Gastroesophageal sphincter (tissue), 4 donors: ENCODE data around the gene TRMT44. TPM values are rescaled to one million over a fixed set of nuclear protein-coding genes. Genes with fewer than 3 reads are reported as not detected.

Experiments used
- ATAC-seq: fragments of 150-250 bp; one replicate; pipeline ENCODE4 v1.9.1; 2016; ENCODE audit warnings: mild to moderate bottlenecking, moderate library complexity
- H3K27ac ChIP-seq, 4 donors: fragments of 200-600 bp; sonication (generic) in 3 of 4; 1 replicate in 3 of 4; 2 replicates in 1 of 4; pipeline ENCODE4 v1.5.1; 2016 to 2019
- H3K27me3 ChIP-seq: fragments of 200-600 bp; sonication (generic); one replicate; pipeline ENCODE4 v1.5.1; 2019
- H3K36me3 ChIP-seq, 2 donors: fragments of 200-600 bp; sonication (generic); one replicate each; pipeline ENCODE4 v1.5.1; 2019; ENCODE audit warnings: control low read depth in 1 of 2
- H3K4me1 ChIP-seq, 3 donors: fragments of 200-600 bp; sonication (generic); 1 replicate in 2 of 3; 2 replicates in 1 of 3; pipeline ENCODE4 v1.5.1; 2016 to 2019; ENCODE audit warnings: control low read depth in 2 of 3
- H3K4me3 ChIP-seq, 2 donors: fragments of 200-600 bp; sonication (generic); one replicate each; pipeline ENCODE4 v1.5.1; 2019; ENCODE audit warnings: mild to moderate bottlenecking in 1 of 2, moderate library complexity in 1 of 2
- H3K9me3 ChIP-seq, 3 donors: fragments of 200-600 bp; sonication (generic); one replicate each; pipeline ENCODE4 v1.5.1; 2017 to 2019; ENCODE audit warnings: control low read depth in 2 of 3
- EP300 ChIP-seq: sonication (generic); formaldehyde crosslinking; IDR thresholded peaks from one replicate; pipeline ENCODE4 v1.6.1; 2017; ENCODE audit warnings: antibody characterized with exemption, mild to moderate bottlenecking
- POLR2A ChIP-seq, 2 donors: fragments of 450-650 bp; IDR thresholded peaks; one replicate each; pipeline ENCODE4 v1.6.1; 2017; ENCODE audit warnings: antibody characterized with exemption in 2 of 2, mild to moderate bottlenecking in 2 of 2, moderate library complexity in 1 of 2
- POLR2AphosphoS5 ChIP-seq: sonication (generic); formaldehyde crosslinking; IDR thresholded peaks from one replicate; pipeline ENCODE4 v1.6.1; 2017; ENCODE audit warnings: antibody characterized with exemption
- WGBS, 2 donors: methylation state at CpG; one replicate each; pipeline ENCODE4 v1.1.5; 2018; ENCODE audit warnings: low coverage in 1 of 2; 5-methylcytosine and 5-hydroxymethylcytosine counted together
- total RNA-seq, 4 donors: library from RNA; depleted of rRNA; stranded (reverse); fragments of >200 nt; gene quantifications; one replicate each; pipeline ENCODE4 v1.1.0, GENCODE V29; 2016
- TF ChIP-seq, protein P1 (sequence below), 4 experiments: fragments of 200-600 bp in 2 of 4; fragments of 450-650 bp in 2 of 4; sonication (generic) in 1 of 4; IDR thresholded peaks; one replicate each; pipeline ENCODE4 v1.5.1; 2017 to 2019; ENCODE audit warnings: antibody characterized with exemption in 4 of 4, mild to moderate bottlenecking in 2 of 4, moderate library complexity in 2 of 4

Gene TRMT44
- total RNA-seq, 4 donors from 2014 or later, result 12.0 to 27.9 (median 20.9) TPM

DNA sequence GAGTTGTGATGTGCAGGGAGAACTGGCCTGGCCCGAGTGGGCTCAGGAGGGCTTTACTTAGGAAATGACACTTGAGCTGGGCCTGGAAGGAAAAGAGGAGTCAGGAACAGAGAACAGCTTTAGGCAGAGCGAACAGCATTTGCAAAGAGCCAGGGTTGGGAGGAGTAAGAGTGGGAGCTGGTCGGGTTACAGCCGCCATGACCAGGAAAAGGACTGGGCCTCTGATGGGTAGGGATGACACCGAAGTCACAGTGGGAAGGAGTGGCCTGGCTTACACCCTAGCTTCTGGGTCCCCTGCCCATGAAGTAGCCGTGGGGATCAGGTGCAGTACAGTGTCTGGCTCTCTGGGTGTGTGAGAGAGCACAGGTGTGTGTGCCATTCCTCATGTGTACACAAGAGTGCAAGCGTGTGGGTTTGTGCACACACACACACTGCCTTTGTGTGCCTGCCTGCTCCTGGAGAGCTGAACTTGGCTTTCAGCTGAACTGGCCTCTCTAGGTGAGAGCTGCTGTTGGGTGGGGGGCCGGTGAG lies 31.6 kb downstream of the TRMT44 start:
- H3K27ac ChIP-seq, result peak overlapping the region; percentile 39 to 82 (median 70)
- no peak for ATAC-seq
- peaks cover 0 to 25% (median 19%) of the 10 kb centered on the region in 3 donors for H3K4me1 ChIP-seq
- WGBS, 2 donors, result 72 to 76% methylated on average over 3 to 5 of the region's 8 CpGs
- H3K4me3 ChIP-seq, result no peak overlapping the region
- no peaks in the 10 kb centered on the region for H3K9me3 ChIP-seq
- no peaks in the 10 kb centered on the region for H3K27me3 ChIP-seq
- H3K36me3 ChIP-seq, result peaks cover 0 to 61% of the 10 kb centered on the region in 2 donors
- TF ChIP-seq POLR2AphosphoS5 (no peak), POLR2A (IDR thresholded peaks at IDR 0.05) (no peak), EP300 (no peak)
- TF ChIP-seq, protein P1, sequence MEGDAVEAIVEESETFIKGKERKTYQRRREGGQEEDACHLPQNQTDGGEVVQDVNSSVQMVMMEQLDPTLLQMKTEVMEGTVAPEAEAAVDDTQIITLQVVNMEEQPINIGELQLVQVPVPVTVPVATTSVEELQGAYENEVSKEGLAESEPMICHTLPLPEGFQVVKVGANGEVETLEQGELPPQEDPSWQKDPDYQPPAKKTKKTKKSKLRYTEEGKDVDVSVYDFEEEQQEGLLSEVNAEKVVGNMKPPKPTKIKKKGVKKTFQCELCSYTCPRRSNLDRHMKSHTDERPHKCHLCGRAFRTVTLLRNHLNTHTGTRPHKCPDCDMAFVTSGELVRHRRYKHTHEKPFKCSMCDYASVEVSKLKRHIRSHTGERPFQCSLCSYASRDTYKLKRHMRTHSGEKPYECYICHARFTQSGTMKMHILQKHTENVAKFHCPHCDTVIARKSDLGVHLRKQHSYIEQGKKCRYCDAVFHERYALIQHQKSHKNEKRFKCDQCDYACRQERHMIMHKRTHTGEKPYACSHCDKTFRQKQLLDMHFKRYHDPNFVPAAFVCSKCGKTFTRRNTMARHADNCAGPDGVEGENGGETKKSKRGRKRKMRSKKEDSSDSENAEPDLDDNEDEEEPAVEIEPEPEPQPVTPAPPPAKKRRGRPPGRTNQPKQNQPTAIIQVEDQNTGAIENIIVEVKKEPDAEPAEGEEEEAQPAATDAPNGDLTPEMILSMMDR (IDR thresholded peaks at IDR 0.05), result no peak

DNA sequence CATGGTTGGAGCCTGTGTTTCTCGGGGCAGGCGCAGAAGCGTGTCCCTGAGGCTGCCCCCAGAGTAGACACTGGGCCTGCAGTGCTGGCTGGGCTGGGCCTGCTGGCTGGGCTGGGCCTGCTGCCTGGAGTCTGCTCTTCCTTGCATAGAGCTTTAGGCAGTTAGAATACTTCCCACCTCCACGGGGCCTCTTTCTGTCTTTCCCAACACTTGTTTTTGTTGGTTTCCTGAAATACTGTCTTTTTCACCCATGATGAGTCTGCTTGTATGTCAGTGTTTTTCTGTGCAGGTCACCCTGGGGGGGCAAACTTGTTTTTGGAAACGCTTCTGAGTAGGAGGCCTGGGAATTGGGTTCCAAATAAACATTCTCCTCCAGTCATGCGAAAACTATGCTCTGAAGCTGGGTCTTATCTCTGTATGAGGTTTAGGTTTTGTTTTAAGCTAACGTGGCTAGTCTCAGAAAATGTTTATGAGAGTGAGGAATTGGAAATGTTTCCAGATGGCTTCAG lies 32.2 kb downstream of the TRMT44 start:
- no peaks in the 10 kb centered on the region for H3K9me3 ChIP-seq
- H3K27ac ChIP-seq, result peak overlapping the region; percentile 39 to 82 (median 70)
- H3K4me3 ChIP-seq, result no peak overlapping the region
- TF ChIP-seq POLR2A (IDR thresholded peaks at IDR 0.05) (no peak), POLR2AphosphoS5 (peak; percentile 55)
- WGBS, 2 donors, result 33 to 34% methylated on average over 3 to 7 of the region's 7 CpGs
- H3K4me1 ChIP-seq, result peaks cover 0 to 25% (median 19%) of the 10 kb centered on the region in 3 donors
- no peaks in the 10 kb centered on the region for H3K27me3 ChIP-seq
- peaks cover 0 to 61% of the 10 kb centered on the region in 2 donors for H3K36me3 ChIP-seq
- ATAC-seq, result peak; percentile 77

DNA sequence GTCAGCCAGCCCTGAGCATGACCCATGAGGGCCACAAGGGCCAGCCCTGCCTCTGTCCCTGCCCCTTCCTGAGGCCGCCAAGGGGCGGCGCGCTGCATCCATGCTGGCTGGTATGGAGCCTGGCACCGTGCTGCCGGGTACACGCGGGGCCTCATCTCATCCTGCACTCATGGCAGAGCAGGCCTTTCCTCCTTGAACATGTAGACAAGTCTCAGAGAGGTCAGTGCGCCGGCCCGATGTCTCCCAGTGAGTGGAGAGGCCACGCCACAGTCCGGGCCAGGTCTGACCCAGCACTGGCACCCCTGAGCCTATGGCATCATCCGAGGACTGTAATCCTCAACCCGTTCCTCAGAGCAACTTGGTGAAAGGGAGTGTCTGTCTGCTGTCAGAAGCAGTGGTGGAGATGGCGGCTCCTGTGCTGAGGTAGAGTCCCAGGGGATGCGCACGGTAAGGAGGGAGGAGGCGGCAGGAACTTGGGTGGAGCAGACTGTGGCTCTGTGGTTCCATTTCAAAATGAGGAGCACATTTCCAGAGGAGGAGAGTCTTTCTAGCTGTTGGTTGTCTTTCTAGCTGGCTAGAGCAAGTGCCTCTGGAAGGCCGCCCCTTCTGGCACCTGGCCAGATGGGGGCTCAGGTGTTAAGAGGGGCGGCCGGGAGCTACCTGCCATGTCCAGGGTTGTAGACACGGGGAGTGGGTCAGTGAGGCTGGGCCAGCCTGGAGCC lies 32.8 kb downstream of the TRMT44 start:
- Histone ChIP-seq H3K27ac (peak overlapping the region; percentile 6 to 82 (median 70)), H3K27me3 (no peaks in the 10 kb centered on the region), H3K4me3 (no peak overlapping the region), H3K36me3 (peaks cover 0 to 61% of the 10 kb centered on the region in 2 donors), H3K9me3 (no peaks in the 10 kb centered on the region), H3K4me1 (peaks cover 0 to 25% (median 19%) of the 10 kb centered on the region in 3 donors)
- peak; percentile 6 for ATAC-seq
- WGBS, 2 donors, result 80 to 93% methylated on average over 2 to 3 of the region's 23 CpGs
- TF ChIP-seq, protein P1 (IDR thresholded peaks at IDR 0.05), result peak in 1 of 4 experiments; percentile 7
- no peak for TF ChIP-seq POLR2A (IDR thresholded peaks at IDR 0.05)

DNA sequence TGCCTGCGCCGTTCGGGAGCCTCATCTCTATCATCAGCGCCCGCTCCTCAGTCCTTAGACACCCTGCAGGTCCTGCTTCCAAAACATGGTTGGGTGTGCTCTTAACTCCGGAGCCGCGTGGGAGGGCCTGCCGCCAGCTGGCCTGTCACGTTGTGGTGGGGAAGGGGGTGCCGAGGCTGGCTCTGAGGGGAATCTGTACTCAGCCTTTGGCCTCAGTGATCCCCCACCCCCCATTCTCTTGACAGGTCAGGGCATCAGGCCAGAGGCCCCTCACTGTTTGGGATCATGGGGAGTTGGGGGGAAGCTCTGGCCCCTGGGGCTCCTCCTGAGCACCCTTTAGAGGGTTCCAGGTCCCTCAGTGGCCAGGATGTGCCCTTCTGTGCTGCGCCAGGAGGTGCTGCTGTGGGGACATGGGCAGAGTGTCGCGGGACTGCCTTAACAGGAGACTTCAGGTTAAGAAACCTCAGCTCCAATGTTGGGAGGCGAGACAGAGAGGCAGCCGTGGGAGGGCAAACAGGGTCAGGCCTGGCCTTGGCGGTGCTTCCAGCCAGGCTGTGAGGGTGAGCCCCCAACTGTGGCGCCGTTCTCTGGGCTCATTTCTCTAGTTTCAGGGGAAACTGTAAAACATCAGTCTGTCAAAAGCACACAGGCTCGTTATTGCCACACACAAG lies 33.5 kb downstream of the TRMT44 start:
- Histone ChIP-seq H3K9me3 (no peaks in the 10 kb centered on the region), H3K4me3 (no peak overlapping the region), H3K4me1 (peaks cover 0 to 25% (median 19%) of the 10 kb centered on the region in 3 donors), H3K27me3 (no peaks in the 10 kb centered on the region), H3K36me3 (peaks cover 0 to 61% of the 10 kb centered on the region in 2 donors), H3K27ac (peak overlapping the region in 3 of 4 donors; percentile 64 to 82 (median 77))
- TF ChIP-seq, protein P1 (IDR thresholded peaks at IDR 0.05), result no peak
- no peak for TF ChIP-seq POLR2AphosphoS5
- no peak for TF ChIP-seq EP300
- TF ChIP-seq POLR2A (IDR thresholded peaks at IDR 0.05), result no peak
- ATAC-seq, result no peak
- 80 to 81% methylated on average over 2 to 3 of the region's 20 CpGs for WGBS, 2 donors

DNA sequence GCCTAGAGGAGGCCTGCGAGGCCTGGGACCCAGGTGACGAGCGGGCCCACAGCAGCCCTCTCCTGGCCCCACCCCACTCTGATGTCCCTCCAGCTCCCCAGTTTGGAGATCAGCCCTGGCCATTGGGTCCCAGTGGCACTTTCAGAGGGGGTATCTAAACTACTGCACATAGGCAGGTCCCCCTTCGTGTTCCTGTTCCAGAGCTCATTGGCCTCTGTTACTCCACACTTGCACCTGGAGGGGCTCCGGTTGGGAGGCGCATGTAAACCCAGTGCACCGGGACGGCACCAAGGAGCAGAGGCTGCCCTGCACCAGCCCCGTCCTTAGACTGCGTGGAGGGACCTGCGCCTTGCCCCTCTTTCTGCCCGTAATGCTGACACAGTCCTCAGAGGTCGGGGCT lies 34.3 kb downstream of the TRMT44 start:
- TF ChIP-seq POLR2A (IDR thresholded peaks at IDR 0.05) (no peak), POLR2AphosphoS5 (no peak), EP300 (no peak)
- TF ChIP-seq, protein P1 (IDR thresholded peaks at IDR 0.05), result no peak
- Histone ChIP-seq H3K27me3 (no peaks in the 10 kb centered on the region), H3K4me1 (peaks cover 0 to 25% (median 19%) of the 10 kb centered on the region in 3 donors), H3K4me3 (no peak overlapping the region), H3K27ac (no peak overlapping the region), H3K36me3 (peaks cover 0 to 57% of the 10 kb centered on the region in 2 donors), H3K9me3 (no peaks in the 10 kb centered on the region)
- WGBS, 2 donors, result 60 to 89% methylated on average over 1 to 7 of the region's 13 CpGs
- no peak for ATAC-seq
